Parathyroid adenoma (tissue), 2 donors: ENCODE data around the gene LRP1B.

Source experiments
- H2AFZ ChIP-seq: fragments of 300-600 bp; sonication (generic); one replicate; pipeline ENCODE4 v1.7.0; 2017; ENCODE audit warnings: antibody characterized with exemption, mild to moderate bottlenecking
- H3K27ac ChIP-seq: fragments of 300-600 bp; sonication (generic); one replicate; pipeline ENCODE4 v1.7.0; 2017
- H3K27me3 ChIP-seq: fragments of 300-600 bp; sonication (generic); one replicate; pipeline ENCODE4 v1.7.0; 2017; ENCODE audit warnings: low read length; ENCODE audit not compliant: control insufficient read depth, insufficient read depth
- H3K36me3 ChIP-seq: fragments of 300-600 bp; sonication (generic); one replicate; pipeline ENCODE4 v1.7.0; 2017; ENCODE audit warnings: low read length; ENCODE audit not compliant: control insufficient read depth, insufficient read depth
- H3K4me1 ChIP-seq: fragments of 300-600 bp; sonication (generic); one replicate; pipeline ENCODE4 v1.7.0; 2017; ENCODE audit warnings: control low read depth
- H3K4me2 ChIP-seq: fragments of 300-600 bp; sonication (generic); one replicate; pipeline ENCODE4 v1.7.0; 2017; ENCODE audit warnings: low read length
- H3K4me3 ChIP-seq: fragments of 300-600 bp; sonication (generic); one replicate; pipeline ENCODE4 v1.7.0; 2017; ENCODE audit warnings: low read depth, low read length
- H3K79me2 ChIP-seq: fragments of 300-600 bp; sonication (generic); one replicate; pipeline ENCODE4 v1.7.0; 2017; ENCODE audit warnings: control low read depth
- H3K9ac ChIP-seq: fragments of 300-600 bp; sonication (generic); one replicate; pipeline ENCODE4 v1.7.0; 2017; ENCODE audit warnings: mild to moderate bottlenecking
- H3K9me3 ChIP-seq: fragments of 300-600 bp; sonication (generic); one replicate; pipeline ENCODE4 v1.7.0; 2017; ENCODE audit warnings: low read length; ENCODE audit not compliant: control insufficient read depth
- TF ChIP-seq, protein P1 (sequence below): fragments of 300-600 bp; sonication (generic); IDR thresholded peaks from one replicate; pipeline ENCODE4 v1.7.0; 2017; ENCODE audit warnings: antibody characterized with exemption, mild to moderate bottlenecking
- donor health status: primary hyperparathyroidism.

LRP1B gene

DNA sequence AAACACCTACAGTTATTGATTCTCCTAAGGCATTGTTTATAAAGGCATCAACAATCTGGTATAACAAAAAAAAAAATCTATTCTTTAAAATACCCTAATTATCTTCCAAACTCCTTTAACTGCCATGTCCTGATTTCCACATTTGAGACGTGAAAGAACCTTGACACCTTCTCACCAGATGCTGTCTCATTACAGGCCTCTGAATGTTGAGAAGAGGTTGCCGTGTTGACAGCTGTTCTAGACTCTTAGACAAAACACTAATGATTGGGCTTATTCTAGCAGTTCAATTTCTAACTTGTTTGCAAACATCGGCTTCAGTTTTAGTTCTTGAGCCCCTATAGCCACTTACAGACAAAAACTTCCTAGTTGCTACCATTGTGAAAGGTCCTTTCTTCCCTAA is 988.8 kb downstream of the LRP1B start:
- H3K4me1 ChIP-seq, result no peaks in the 10 kb centered on the region
- H3K27me3 ChIP-seq, result no peaks in the 10 kb centered on the region
- no peak overlapping the region for H3K4me3 ChIP-seq
- no peaks in the 10 kb centered on the region for H3K79me2 ChIP-seq
- H3K4me2 ChIP-seq, result no peak overlapping the region
- H2AFZ ChIP-seq, result no peak overlapping the region
- no peak overlapping the region for H3K9ac ChIP-seq
- TF ChIP-seq, protein P1, sequence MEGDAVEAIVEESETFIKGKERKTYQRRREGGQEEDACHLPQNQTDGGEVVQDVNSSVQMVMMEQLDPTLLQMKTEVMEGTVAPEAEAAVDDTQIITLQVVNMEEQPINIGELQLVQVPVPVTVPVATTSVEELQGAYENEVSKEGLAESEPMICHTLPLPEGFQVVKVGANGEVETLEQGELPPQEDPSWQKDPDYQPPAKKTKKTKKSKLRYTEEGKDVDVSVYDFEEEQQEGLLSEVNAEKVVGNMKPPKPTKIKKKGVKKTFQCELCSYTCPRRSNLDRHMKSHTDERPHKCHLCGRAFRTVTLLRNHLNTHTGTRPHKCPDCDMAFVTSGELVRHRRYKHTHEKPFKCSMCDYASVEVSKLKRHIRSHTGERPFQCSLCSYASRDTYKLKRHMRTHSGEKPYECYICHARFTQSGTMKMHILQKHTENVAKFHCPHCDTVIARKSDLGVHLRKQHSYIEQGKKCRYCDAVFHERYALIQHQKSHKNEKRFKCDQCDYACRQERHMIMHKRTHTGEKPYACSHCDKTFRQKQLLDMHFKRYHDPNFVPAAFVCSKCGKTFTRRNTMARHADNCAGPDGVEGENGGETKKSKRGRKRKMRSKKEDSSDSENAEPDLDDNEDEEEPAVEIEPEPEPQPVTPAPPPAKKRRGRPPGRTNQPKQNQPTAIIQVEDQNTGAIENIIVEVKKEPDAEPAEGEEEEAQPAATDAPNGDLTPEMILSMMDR, result no peak
- H3K36me3 ChIP-seq, result no peaks in the 10 kb centered on the region
- no peaks in the 10 kb centered on the region for H3K9me3 ChIP-seq
- no peak overlapping the region for H3K27ac ChIP-seq

DNA sequence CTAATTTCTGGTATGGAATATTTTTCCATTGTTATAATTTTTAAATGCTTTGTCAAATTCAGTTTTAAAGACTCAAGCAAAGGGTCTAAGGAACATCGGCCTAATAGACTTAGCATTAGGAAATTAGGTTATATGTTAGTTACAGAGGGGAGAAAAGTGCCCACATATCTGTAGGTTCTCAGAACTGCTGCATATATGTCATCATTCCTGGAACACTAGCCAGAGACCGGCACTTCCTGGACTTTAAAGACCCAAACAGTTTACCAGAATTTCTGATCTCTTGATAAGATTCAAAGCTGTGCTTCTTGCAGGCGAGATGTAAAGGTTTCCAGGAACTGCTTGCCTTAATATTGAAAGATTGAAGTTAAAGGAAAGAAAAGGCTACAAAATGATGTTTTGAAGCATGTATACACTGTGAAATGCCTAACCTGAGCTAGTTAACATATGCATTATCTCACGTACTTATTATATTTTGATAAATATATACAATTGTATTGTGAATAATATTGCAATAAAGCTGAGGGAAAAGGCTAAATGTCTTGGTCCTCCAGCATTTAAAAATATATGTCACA is 993.6 kb downstream of the LRP1B start:
- no peak overlapping the region for H3K9ac ChIP-seq
- no peaks in the 10 kb centered on the region for H3K4me1 ChIP-seq
- TF ChIP-seq, protein P1, result no peak
- no peak overlapping the region for H3K4me3 ChIP-seq
- H3K27ac ChIP-seq, result no peak overlapping the region
- H3K9me3 ChIP-seq, result no peaks in the 10 kb centered on the region
- no peak overlapping the region for H2AFZ ChIP-seq
- no peaks in the 10 kb centered on the region for H3K36me3 ChIP-seq
- H3K27me3 ChIP-seq, result no peaks in the 10 kb centered on the region
- H3K4me2 ChIP-seq, result no peak overlapping the region
- no peaks in the 10 kb centered on the region for H3K79me2 ChIP-seq

DNA sequence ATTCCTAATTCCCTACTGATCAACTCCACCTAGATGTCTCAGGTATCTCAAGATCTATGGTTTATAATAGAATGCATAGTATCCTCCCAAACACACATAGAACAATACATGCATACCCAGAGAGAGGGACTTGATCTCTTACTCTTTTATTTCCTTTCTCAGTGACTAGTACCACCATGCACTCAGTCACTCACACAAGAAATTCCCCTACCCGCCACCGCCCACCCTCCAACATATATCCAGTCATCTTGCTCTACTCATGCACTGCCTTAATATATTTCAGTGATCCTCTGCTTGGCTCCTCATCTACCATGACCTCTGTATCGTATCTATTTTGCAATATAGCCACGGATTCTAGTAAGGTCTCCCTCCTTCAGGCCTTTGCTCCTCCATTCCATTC is 996.9 kb downstream of the LRP1B start:
- Histone ChIP-seq H3K36me3 (no peaks in the 10 kb centered on the region), H3K27ac (no peak overlapping the region), H3K27me3 (no peaks in the 10 kb centered on the region), H3K9ac (no peak overlapping the region), H3K9me3 (no peaks in the 10 kb centered on the region), H3K79me2 (no peaks in the 10 kb centered on the region), H3K4me1 (no peaks in the 10 kb centered on the region), H2AFZ (no peak overlapping the region), H3K4me3 (no peak overlapping the region), H3K4me2 (no peak overlapping the region)
- TF ChIP-seq, protein P1, result no peak

DNA sequence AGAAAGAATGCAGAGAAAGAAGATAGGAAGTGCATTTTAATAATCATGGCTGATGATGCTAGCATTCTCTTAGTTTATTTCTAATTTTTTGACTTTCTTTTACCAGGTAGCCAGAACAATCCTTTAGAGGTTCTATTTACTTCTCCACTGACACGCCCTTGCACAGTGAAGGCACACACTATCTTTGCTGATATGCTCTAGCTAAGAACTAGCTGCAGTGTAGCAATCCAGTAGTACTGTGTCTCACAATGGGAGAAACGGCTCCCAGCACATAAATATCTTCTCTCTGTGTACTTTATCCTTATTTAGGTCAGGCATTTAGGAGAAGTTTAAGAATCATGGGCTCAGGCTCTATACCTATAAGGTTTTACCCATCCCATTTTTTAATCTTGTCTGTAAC is 1005.4 kb downstream of the LRP1B start:
- no peaks in the 10 kb centered on the region for H3K27me3 ChIP-seq
- H3K36me3 ChIP-seq, result no peaks in the 10 kb centered on the region
- H3K4me3 ChIP-seq, result no peak overlapping the region
- TF ChIP-seq, protein P1, result no peak
- H3K9ac ChIP-seq, result no peak overlapping the region
- H3K9me3 ChIP-seq, result no peaks in the 10 kb centered on the region
- no peak overlapping the region for H3K4me2 ChIP-seq
- H3K4me1 ChIP-seq, result no peaks in the 10 kb centered on the region
- no peak overlapping the region for H3K27ac ChIP-seq
- H2AFZ ChIP-seq, result no peak overlapping the region
- H3K79me2 ChIP-seq, result no peaks in the 10 kb centered on the region

DNA sequence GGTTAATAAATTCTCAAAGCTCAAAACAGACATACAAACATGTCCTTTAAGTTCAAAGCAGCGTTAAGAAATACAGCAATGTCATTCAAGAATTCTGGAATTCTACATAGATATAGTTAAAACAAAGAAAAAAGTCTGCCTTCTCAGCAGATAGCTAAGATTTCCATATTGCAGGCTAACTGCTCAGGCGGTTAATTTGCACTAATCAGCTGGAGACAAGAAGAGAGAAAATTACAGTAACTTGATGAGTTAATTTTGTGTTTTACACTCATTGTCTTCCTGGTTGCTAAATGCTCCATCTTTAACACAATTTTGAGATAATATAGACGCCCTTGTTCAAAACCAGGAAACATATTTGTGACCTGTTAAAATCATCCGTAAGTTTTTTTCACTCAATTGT is 1012.0 kb downstream of the LRP1B start:
- Histone ChIP-seq H3K4me1 (no peaks in the 10 kb centered on the region), H3K4me2 (no peak overlapping the region), H3K27me3 (no peaks in the 10 kb centered on the region), H3K79me2 (no peaks in the 10 kb centered on the region), H3K9ac (no peak overlapping the region), H3K9me3 (no peaks in the 10 kb centered on the region), H3K36me3 (no peaks in the 10 kb centered on the region), H2AFZ (no peak overlapping the region), H3K27ac (no peak overlapping the region), H3K4me3 (no peak overlapping the region)
- TF ChIP-seq, protein P1, result no peak
